K562 (cell line): ENCODE results near the gene AIFM3. TPM values are rescaled to one million over a fixed set of nuclear protein-coding genes. Genes with fewer than 3 reads are reported as not detected.

Experiments used
- ATF2 ChIP-seq: sonication (generic); formaldehyde crosslinking; IDR thresholded peaks from 2 replicates; pipeline ENCODE4 v1.8.1; 2022; ENCODE audit warnings: missing genetic modification reagents
- E2F4 ChIP-seq: sonication (generic); formaldehyde crosslinking; IDR thresholded peaks from 2 replicates; pipeline ENCODE4 v1.8.0; 2022; ENCODE audit warnings: mild to moderate bottlenecking, low read depth, missing genetic modification reagents
- GABPB1 ChIP-seq: sonication (generic); formaldehyde crosslinking; IDR thresholded peaks from 2 replicates; pipeline ENCODE4 v1.8.0; 2022; ENCODE audit warnings: mild to moderate bottlenecking, missing genetic modification reagents
- MED1 ChIP-seq: sonication (generic); formaldehyde crosslinking; IDR thresholded peaks from 2 replicates; pipeline ENCODE4 v1.8.1; 2023; ENCODE audit warnings: missing genetic modification reagents, borderline replicate concordance
- MXI1 ChIP-seq: IDR thresholded peaks from 2 replicates; pipeline ENCODE4 v1.6.1; 2011; ENCODE audit warnings: low read depth, mild to moderate bottlenecking, improper control_type of control experiment, low read length
- NCOA2 ChIP-seq, 2 experiments: fragments of 450-650 bp; IDR thresholded peaks; 2 replicates each; pipeline ENCODE4 v1.6.1; 2018; ENCODE audit warnings: mild to moderate bottlenecking in 2 of 2, moderate library complexity in 1 of 2; ENCODE audit not compliant: partially characterized antibody in 2 of 2
- NR2C2 ChIP-seq, 2 experiments: fragments of 200-800 bp in 1 of 2; sonication (Bioruptor generic) in 1 of 2; sonication (generic) in 1 of 2; formaldehyde crosslinking in 1 of 2; IDR thresholded peaks; 2 replicates each; pipeline versions ENCODE4 v1.6.1 to v1.8.0; 2016 to 2022; ENCODE audit warnings: mild to moderate bottlenecking in 1 of 2, missing compliant biosample characterization in 1 of 2, missing genetic modification characterization in 1 of 2, missing genetic modification reagents in 1 of 2
- SIRT6 ChIP-seq: IDR thresholded peaks from one replicate; pipeline ENCODE4 v1.6.1; 2012; ENCODE audit warnings: low read depth, mild to moderate bottlenecking, control low read depth, inconsistent platforms, low read length, moderate library complexity
- SMARCE1 ChIP-seq: fragments of 450-650 bp; IDR thresholded peaks from 2 replicates; pipeline ENCODE4 v1.7.1; 2016; ENCODE audit warnings: mild to moderate bottlenecking
- SNRNP70 ChIP-seq: fragments of 200-400 bp; formaldehyde crosslinking; optimal IDR thresholded peaks from 2 replicates; pipeline ENCODE3; 2017; ENCODE audit warnings: low read depth, low read length
- TCF15 ChIP-seq: fragments of 250-450 bp; sonication (Bioruptor Pico); IDR thresholded peaks from 2 replicates; pipeline ENCODE4 v1.8.0; 2022; ENCODE audit warnings: moderate library complexity, mild to moderate bottlenecking, inconsistent platforms
- ZNF3 ChIP-seq: fragments of 250-450 bp; sonication (Bioruptor Pico); IDR thresholded peaks from 2 replicates; pipeline ENCODE4 v1.5.0; 2021; ENCODE audit warnings: mild to moderate bottlenecking, moderate library complexity
- polyA plus RNA-seq, 8 experiments: library from polyadenylated mRNA; depleted of rRNA in 4 of 8; stranded (reverse) in 5 of 8; unstranded in 3 of 8; fragments of >200 nt; fragmentation: Nextera tagmentation in 2 of 8; fragmentation: Illumina TruSeq in 1 of 8; extraction: Ambion mirVana in 2 of 8; extraction: Trizol in 1 of 8; gene quantifications; 2 replicates each; pipeline versions ENCODE4 v1.2.1 to v1.2.3, GENCODE V29; 2011 to 2014; ENCODE audit warnings: inconsistent platforms in 1 of 8, missing spikeins in 1 of 8
- total RNA-seq, 7 experiments: library from RNA; depleted of rRNA in 6 of 7; stranded (reverse); fragments of >200 nt in 6 of 7; fragmentation: Illumina TruSeq in 2 of 7; extraction: Trizol in 2 of 7; gene quantifications; 2 replicates each; pipeline versions ENCODE4 v1.2.1 to v1.2.3, GENCODE V29; 2011 to 2021; ENCODE audit warnings: low replicate concordance in 1 of 7

Gene AIFM3
- total and polyA plus RNA-seq, 9 of the 15 experiments (the other 6 are each of a cell fraction or from before 2014, with no cell fraction given): 0.03 to 0.20 (median 0.07) TPM; not detected in 1

GRCh38 chr22:20953668-20954500, 13.2 kb upstream of the AIFM3 start (continued):
- TF ChIP-seq SIRT6: no peak
- TF ChIP-seq NR2C2 (CRISPR knock-in tag; IDR thresholded peaks at IDR 0.05): no peak
- 0 out of 2 replicates have a peak, but pooled peaks have one; percentile 61 for TF ChIP-seq NR2C2 (tag; IDR thresholded peaks at IDR 0.05)
- peak; percentile 56; the same call in 1 of the 2 replicates for TF ChIP-seq TCF15
- TF ChIP-seq GABPB1 (CRISPR knock-in tag): 0 out of 2 replicates have a peak, but pooled peaks have one; percentile 14
- peak; percentile 61 for TF ChIP-seq SNRNP70
- TF ChIP-seq MED1 (CRISPR knock-in tag): no peak
- no peak for TF ChIP-seq NCOA2 (IDR thresholded peaks at IDR 0.05; ENCODE audit: partially characterized antibody in 2 of 2)
- no peak for TF ChIP-seq SMARCE1
- TF ChIP-seq ZNF3: no peak
- TF ChIP-seq ATF2: no peak
- TF ChIP-seq MXI1: no peak
- TF ChIP-seq E2F4 (CRISPR knock-in tag): 0 out of 2 replicates have a peak, but pooled peaks have one; percentile 7
